ENCODE results near the gene TPCN2. TPM values are rescaled to one million over a fixed set of nuclear protein-coding genes. Genes with fewer than 3 reads are reported as not detected.

Gene TPCN2
- total and polyA plus RNA-seq, 2 of the 8 experiments (the other 6 are each of a cell fraction or from before 2014, with no cell fraction given): 9.7 to 18.6 TPM

DNA sequence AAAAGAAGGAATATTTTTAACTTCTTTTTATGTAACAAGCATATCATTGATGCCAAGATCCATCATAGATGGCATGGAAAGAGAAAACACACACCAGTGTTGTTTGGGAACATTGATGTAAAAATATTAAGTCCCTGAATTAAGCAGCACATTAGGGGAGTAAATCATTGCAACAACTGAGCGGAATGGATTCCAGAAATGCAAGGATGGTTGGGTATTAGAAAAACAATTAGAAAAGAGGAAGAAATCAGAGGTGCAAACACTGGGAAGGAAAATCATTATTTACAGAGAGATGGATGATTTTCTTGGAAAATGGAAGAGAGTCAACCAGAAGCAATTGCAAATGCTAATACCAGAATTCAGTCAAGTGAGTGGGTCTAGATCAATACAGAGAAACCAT, 115.1 kb downstream of the TPCN2 start:
- no peak overlapping the region for H2BK15ac ChIP-seq (ENCODE audit: low read length)
- H2BK12ac ChIP-seq (ENCODE audit: low read depth, low read length): no peak overlapping the region
- no peaks in the 10 kb centered on the region for H3K23me2 ChIP-seq (ENCODE audit: low read depth, low read length)
- no peak overlapping the region for H3K4me3 ChIP-seq (ENCODE audit: extremely low read depth in 1 of 4, insufficient read depth in 2 of 4, low read depth in 3 of 4, low read length in 4 of 4)
- no peak overlapping the region for H2AFZ ChIP-seq (ENCODE audit: low read length)
- 89% methylated on average over 1 of the region's 1 CpG; no CpG with 5 or more reads in 1 of the 2 experiments for WGBS, 2 experiments (ENCODE audit: extremely low coverage in 1 of 2, insufficient coverage in 1 of 2, insufficient read length in 1 of 2, insufficient replicate concordance in 2 of 2, low coverage in 1 of 2, low lambda C conversion rate in 2 of 2, missing lambda C conversion rate in 1 of 2)
- H2BK20ac ChIP-seq (ENCODE audit: low read length): no peak overlapping the region
- H3K27me3 ChIP-seq (replicated peaks in 1 of 4; ENCODE audit: control insufficient read depth in 3 of 4, extremely low read depth in 1 of 4, insufficient read depth in 3 of 4, low read length in 3 of 4): no peaks in the 10 kb centered on the region
- no peak overlapping the region for H4K5ac ChIP-seq (ENCODE audit: insufficient read length, low read depth, low read length)
- no peak overlapping the region for H2BK120ac ChIP-seq (replicated peaks; ENCODE audit: low read depth, low read length)
- no peak overlapping the region for H3K9ac ChIP-seq (replicated peaks in 1 of 4; ENCODE audit: extremely low read depth in 1 of 4, low read depth in 3 of 4, low read length in 3 of 4)
- no peak overlapping the region for H2AK5ac ChIP-seq (ENCODE audit: low read depth, low read length)
- H3K9me3 ChIP-seq (ENCODE audit: insufficient read depth in 2 of 2, low read depth in 1 of 2, low read length in 1 of 2): peaks cover 0 to 3% of the 10 kb centered on the region in 2 experiments; a peak in 1 of 4 replicates
- H3K36me3 ChIP-seq (ENCODE audit: control insufficient read depth in 2 of 4, insufficient read depth in 4 of 4, low read length in 3 of 4): no peaks in the 10 kb centered on the region
- FAIRE-seq (no peak), DNase-seq (ENCODE audit: low read depth in 1 of 2, low spot score in 2 of 2) (no peak)
- no peak overlapping the region for H3K14ac ChIP-seq (ENCODE audit: insufficient read length)
- no peaks in the 10 kb centered on the region for H3K79me1 ChIP-seq (ENCODE audit: low read depth, low read length)
- no peak overlapping the region for H3K4me2 ChIP-seq (ENCODE audit: insufficient read depth in 1 of 2, low read depth in 2 of 2, low read length in 2 of 2)
- peaks cover 0 to 7% (median 1%) of the 10 kb centered on the region in 4 experiments; a peak in 3 of 7 replicates for H3K4me1 ChIP-seq (replicated peaks in 1 of 4; ENCODE audit: control insufficient read depth in 3 of 4, insufficient read depth in 4 of 4, low read length in 3 of 4)
- no peak overlapping the region for H3K56ac ChIP-seq (replicated peaks; ENCODE audit: insufficient read length, low read depth, low read length)
- ChIA-PET POLR2A (ENCODE audit: partially characterized antibody) (no interaction called here), CTCF (ENCODE audit: partially characterized antibody) (no interaction called here)
- H4K91ac ChIP-seq (replicated peaks; ENCODE audit: insufficient read length, low read length): no peak overlapping the region
- H3K79me2 ChIP-seq (ENCODE audit: control insufficient read depth in 1 of 2, insufficient read depth in 2 of 2, low read length in 2 of 2): no peaks in the 10 kb centered on the region
- no peak overlapping the region for H3K4ac ChIP-seq (replicated peaks; ENCODE audit: insufficient read length, low read depth, low read length)
- no peaks in the 10 kb centered on the region for H4K20me1 ChIP-seq (replicated peaks in 1 of 2; ENCODE audit: control insufficient read depth in 1 of 2, insufficient read depth in 2 of 2, low read length in 2 of 2)
- H3K23ac ChIP-seq (ENCODE audit: insufficient read length): no peak overlapping the region
- no peak overlapping the region for H3K27ac ChIP-seq (ENCODE audit: low read depth, low read length)
- no peak overlapping the region for H3K18ac ChIP-seq (ENCODE audit: extremely low read depth, low read length)
- no peak overlapping the region for H2BK5ac ChIP-seq (ENCODE audit: low read depth, low read length)
- no peak overlapping the region for H4K8ac ChIP-seq (ENCODE audit: extremely low read depth, insufficient read depth, low read length)
- no peak for TF ChIP-seq RFX5 (IDR thresholded peaks at IDR 0.05; ENCODE audit: borderline replicate concordance, low read depth, low read length)
- no peak for TF ChIP-seq PHF8 (conservative IDR thresholded peaks at IDR 0.05; ENCODE audit: low read depth, low read length)
- TF ChIP-seq, protein P1, sequence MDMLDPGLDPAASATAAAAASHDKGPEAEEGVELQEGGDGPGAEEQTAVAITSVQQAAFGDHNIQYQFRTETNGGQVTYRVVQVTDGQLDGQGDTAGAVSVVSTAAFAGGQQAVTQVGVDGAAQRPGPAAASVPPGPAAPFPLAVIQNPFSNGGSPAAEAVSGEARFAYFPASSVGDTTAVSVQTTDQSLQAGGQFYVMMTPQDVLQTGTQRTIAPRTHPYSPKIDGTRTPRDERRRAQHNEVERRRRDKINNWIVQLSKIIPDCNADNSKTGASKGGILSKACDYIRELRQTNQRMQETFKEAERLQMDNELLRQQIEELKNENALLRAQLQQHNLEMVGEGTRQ (IDR thresholded peaks at IDR 0.05; ENCODE audit: low read length): no peak
- no peak for TF ChIP-seq CEBPB (IDR thresholded peaks at IDR 0.05; ENCODE audit: low read depth, low read length)
- no peak for TF ChIP-seq HDAC6 (IDR thresholded peaks at IDR 0.05; ENCODE audit: low read depth, low read length)
- no peak for TF ChIP-seq ASH2L (IDR thresholded peaks at IDR 0.05; ENCODE audit: low read length)
- TF ChIP-seq CHD2 (IDR thresholded peaks at IDR 0.05; ENCODE audit: low read length): no peak
- no peak for TF ChIP-seq CBX8 (IDR thresholded peaks at IDR 0.05; ENCODE audit: borderline replicate concordance, low read depth, low read length)
- no peak for TF ChIP-seq BACH1 (IDR thresholded peaks at IDR 0.05; ENCODE audit: low read length)
- TF ChIP-seq CTBP2 (IDR thresholded peaks at IDR 0.05; ENCODE audit: borderline replicate concordance, insufficient read depth, insufficient read length, low read length): no peak
- TF ChIP-seq, protein P2, sequence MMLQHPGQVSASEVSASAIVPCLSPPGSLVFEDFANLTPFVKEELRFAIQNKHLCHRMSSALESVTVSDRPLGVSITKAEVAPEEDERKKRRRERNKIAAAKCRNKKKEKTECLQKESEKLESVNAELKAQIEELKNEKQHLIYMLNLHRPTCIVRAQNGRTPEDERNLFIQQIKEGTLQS (IDR thresholded peaks at IDR 0.05; ENCODE audit: insufficient read depth, low read depth, low read length): no peak
- TF ChIP-seq GABPA (IDR thresholded peaks at IDR 0.05; ENCODE audit: borderline replicate concordance, insufficient read depth, low read length): no peak
